ENCODE measurements around the gene MIA.

The MIA gene

GRCh38 chr19:40781140-40781539, 5.8 kb downstream of the MIA start (continued):
- TF ChIP-seq ZNF624 (tag by site-specific recombination; IDR thresholded peaks at IDR 0.05) (no peak), ZNF747 (tag by site-specific recombination; IDR thresholded peaks at IDR 0.05) (no peak), ZNF214 (tag by site-specific recombination; IDR thresholded peaks at IDR 0.05; ENCODE audit: borderline replicate concordance) (no peak), ZNF677 (tag by site-specific recombination; IDR thresholded peaks at IDR 0.05) (no peak), ZNF2 (tag by site-specific recombination; IDR thresholded peaks at IDR 0.05) (no peak), ZNF610 (tag by site-specific recombination; IDR thresholded peaks at IDR 0.05; ENCODE audit: borderline replicate concordance) (no peak), ZNF777 (tag by site-specific recombination; IDR thresholded peaks at IDR 0.05; ENCODE audit: borderline replicate concordance) (no peak), PRDM10 (tag by site-specific recombination; IDR thresholded peaks at IDR 0.05) (no peak), ZNF704 (tag by site-specific recombination; IDR thresholded peaks at IDR 0.05) (no peak), ZNF555 (tag by site-specific recombination; conservative IDR thresholded peaks at IDR 0.05) (no peak), ZBTB26 (tag by site-specific recombination; optimal IDR thresholded peaks at IDR 0.05) (no peak), MYNN (tag by site-specific recombination; IDR thresholded peaks at IDR 0.05; ENCODE audit: borderline replicate concordance) (no peak), ZNF571 (tag by site-specific recombination; IDR thresholded peaks at IDR 0.05) (no peak), ZNF157 (tag by site-specific recombination; IDR thresholded peaks at IDR 0.05) (no peak), ZNF639 (tag by site-specific recombination; IDR thresholded peaks at IDR 0.05) (no peak), ZNF707 (tag by site-specific recombination; IDR thresholded peaks at IDR 0.05) (no peak), ZBTB11 (tag by site-specific recombination; conservative IDR thresholded peaks at IDR 0.05; ENCODE audit: low read depth) (peak; percentile 80), ZNF518A (tag by site-specific recombination; conservative IDR thresholded peaks at IDR 0.05; ENCODE audit: low read depth) (peak; percentile 88), MEIS1 (CRISPR knock-in tag; IDR thresholded peaks at IDR 0.05; ENCODE audit: borderline replicate concordance) (no peak), ZNF48 (tag by site-specific recombination; IDR thresholded peaks at IDR 0.05) (no peak), ZNF175 (tag by site-specific recombination; IDR thresholded peaks at IDR 0.05) (no peak), ZNF626 (tag by site-specific recombination; IDR thresholded peaks at IDR 0.05) (no peak)
